Measurements from ENCODE around the gene ARFRP1.
"Not testable (repeated sequence)": the region's sequence is repeated elsewhere in the genome, so short reads cannot be mapped to it uniquely, and the experiment has no call there.

DNA sequence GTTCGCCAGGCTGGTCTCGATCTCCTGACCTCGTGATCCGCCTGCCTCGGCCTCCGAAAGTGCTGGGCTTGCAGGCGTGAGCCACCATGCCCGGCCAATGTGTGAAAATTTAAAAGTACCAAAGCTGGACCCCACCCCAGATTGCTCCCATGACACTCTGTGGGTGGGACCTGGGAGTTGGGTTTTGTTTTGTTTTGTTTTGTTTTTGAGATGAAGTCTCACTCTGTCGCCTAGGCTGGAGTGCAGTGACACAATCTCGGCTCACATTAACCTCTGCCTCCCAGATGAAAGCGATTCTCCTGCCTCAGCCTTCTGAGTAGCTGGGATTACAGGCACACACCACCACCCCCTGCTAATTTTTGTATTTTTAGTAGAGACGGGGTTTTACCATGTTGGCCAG is 36.1 kb downstream of the ARFRP1 start:
- TF ChIP-seq, protein P1, sequence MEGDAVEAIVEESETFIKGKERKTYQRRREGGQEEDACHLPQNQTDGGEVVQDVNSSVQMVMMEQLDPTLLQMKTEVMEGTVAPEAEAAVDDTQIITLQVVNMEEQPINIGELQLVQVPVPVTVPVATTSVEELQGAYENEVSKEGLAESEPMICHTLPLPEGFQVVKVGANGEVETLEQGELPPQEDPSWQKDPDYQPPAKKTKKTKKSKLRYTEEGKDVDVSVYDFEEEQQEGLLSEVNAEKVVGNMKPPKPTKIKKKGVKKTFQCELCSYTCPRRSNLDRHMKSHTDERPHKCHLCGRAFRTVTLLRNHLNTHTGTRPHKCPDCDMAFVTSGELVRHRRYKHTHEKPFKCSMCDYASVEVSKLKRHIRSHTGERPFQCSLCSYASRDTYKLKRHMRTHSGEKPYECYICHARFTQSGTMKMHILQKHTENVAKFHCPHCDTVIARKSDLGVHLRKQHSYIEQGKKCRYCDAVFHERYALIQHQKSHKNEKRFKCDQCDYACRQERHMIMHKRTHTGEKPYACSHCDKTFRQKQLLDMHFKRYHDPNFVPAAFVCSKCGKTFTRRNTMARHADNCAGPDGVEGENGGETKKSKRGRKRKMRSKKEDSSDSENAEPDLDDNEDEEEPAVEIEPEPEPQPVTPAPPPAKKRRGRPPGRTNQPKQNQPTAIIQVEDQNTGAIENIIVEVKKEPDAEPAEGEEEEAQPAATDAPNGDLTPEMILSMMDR (IDR thresholded peaks at IDR 0.05; ENCODE audit: low read length) = not testable (repeated sequence)
- TF ChIP-seq EZH2 (IDR thresholded peaks at IDR 0.05; ENCODE audit: borderline replicate concordance, low read length) = not testable (repeated sequence)
